ENCODE results near the gene NDUFAF2. TPM values are rescaled to one million over a fixed set of nuclear protein-coding genes. Genes with fewer than 3 reads are reported as not detected.

The NDUFAF2 gene
- polyA plus RNA-seq, 1 of the 3 experiments (the other 2 are of a cell fraction) = 33.4 TPM

DNA sequence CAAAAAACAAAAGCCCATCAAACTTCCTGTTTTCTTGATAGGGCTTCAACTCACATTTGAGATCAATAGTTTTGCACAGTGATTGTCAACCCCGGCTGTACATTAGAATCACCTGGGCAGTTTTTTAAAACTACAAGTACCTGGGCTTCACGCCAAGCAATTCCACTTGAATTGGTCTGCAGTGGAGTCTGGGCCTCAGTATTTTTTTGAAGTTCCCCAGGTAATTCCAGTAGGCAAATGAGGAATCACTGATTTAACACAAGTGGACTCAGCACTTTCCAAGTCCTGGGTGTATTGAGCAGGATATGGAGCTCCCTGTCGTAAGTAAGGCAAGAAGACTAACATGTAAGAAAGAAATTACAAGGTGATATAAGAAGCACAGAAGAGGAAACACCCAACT, 232.1 kb downstream of the NDUFAF2 start (continued):
- TF ChIP-seq, protein P1, sequence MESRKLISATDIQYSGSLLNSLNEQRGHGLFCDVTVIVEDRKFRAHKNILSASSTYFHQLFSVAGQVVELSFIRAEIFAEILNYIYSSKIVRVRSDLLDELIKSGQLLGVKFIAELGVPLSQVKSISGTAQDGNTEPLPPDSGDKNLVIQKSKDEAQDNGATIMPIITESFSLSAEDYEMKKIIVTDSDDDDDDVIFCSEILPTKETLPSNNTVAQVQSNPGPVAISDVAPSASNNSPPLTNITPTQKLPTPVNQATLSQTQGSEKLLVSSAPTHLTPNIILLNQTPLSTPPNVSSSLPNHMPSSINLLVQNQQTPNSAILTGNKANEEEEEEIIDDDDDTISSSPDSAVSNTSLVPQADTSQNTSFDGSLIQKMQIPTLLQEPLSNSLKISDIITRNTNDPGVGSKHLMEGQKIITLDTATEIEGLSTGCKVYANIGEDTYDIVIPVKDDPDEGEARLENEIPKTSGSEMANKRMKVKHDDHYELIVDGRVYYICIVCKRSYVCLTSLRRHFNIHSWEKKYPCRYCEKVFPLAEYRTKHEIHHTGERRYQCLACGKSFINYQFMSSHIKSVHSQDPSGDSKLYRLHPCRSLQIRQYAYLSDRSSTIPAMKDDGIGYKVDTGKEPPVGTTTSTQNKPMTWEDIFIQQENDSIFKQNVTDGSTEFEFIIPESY (IDR thresholded peaks at IDR 0.05; ENCODE audit: borderline replicate concordance, low read depth) = no peak
- TF ChIP-seq GATA2 (CRISPR knock-in tag; IDR thresholded peaks at IDR 0.05) (no peak), USF2 (IDR thresholded peaks at IDR 0.05; ENCODE audit: borderline replicate concordance, low read depth, low read length) (no peak), SIN3A (IDR thresholded peaks at IDR 0.05; ENCODE audit: borderline replicate concordance, low read depth, low read length) (no peak), NRF1 (IDR thresholded peaks at IDR 0.05; ENCODE audit: low read depth, low read length) (no peak), USF1 (IDR thresholded peaks at IDR 0.05; ENCODE audit: borderline replicate concordance, low read depth) (no peak)

DNA sequence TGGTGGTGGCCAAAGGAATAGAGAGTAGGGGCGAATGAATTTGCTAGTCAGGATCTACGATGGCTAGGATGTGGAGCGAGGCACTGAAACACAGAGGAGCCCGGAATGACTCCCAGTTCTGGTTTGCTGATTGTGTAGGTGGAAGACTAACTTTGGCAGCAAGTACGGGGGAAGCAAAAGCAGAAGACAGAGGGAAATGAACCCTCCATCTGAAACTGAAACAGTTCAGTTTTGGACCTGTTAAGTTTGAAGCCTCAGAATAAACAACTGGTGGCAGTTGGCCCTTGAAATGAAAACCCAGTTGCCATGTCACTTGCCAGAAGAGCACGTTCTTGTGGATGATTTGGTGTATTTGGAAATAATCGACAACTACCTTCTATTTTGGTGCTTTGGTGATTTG, 232.7 kb downstream of the NDUFAF2 start:
- no peak for TF ChIP-seq REST (IDR thresholded peaks at IDR 0.05; ENCODE audit: low read depth, low read length)
- TF ChIP-seq NFIC (IDR thresholded peaks at IDR 0.05; ENCODE audit: borderline replicate concordance) = no peak
- TF ChIP-seq CHD2 (IDR thresholded peaks at IDR 0.05; ENCODE audit: low read length, partially characterized antibody) = no peak
- no peak for TF ChIP-seq MXI1 (IDR thresholded peaks at IDR 0.05; ENCODE audit: low read depth, low read length)
- no peak for TF ChIP-seq GATA2 (CRISPR knock-in tag; IDR thresholded peaks at IDR 0.05)
- no peak for TF ChIP-seq NRF1 (IDR thresholded peaks at IDR 0.05; ENCODE audit: low read depth, low read length)
- TF ChIP-seq POLR2AphosphoS5 (IDR thresholded peaks at IDR 0.05; ENCODE audit: low read depth, low read length) = no peak
- no peak for TF ChIP-seq USF2 (IDR thresholded peaks at IDR 0.05; ENCODE audit: borderline replicate concordance, low read depth, low read length)
- no peak for TF ChIP-seq USF1 (IDR thresholded peaks at IDR 0.05; ENCODE audit: borderline replicate concordance, low read depth)
- TF ChIP-seq YY1 (IDR thresholded peaks at IDR 0.05; ENCODE audit: low read depth) = no peak
- no peak for TF ChIP-seq FOSL2 (IDR thresholded peaks at IDR 0.05; ENCODE audit: borderline replicate concordance, low read depth)
- no peak for TF ChIP-seq RCOR1 (IDR thresholded peaks at IDR 0.05; ENCODE audit: low read length)
- no peak for TF ChIP-seq FOXJ3 (CRISPR knock-in tag; IDR thresholded peaks at IDR 0.05)
- Histone ChIP-seq H3K9me2 (no peaks in the 10 kb centered on the region), H3K27me3 (ENCODE audit: insufficient read depth) (no peaks in the 10 kb centered on the region), H3K27ac (ENCODE audit: low read depth in 2 of 2, low read length in 1 of 2) (no peak overlapping the region), H2AFZ (ENCODE audit: low read depth) (no peak overlapping the region), H3K4me3 (ENCODE audit: low read depth in 2 of 2, low read length in 1 of 2) (no peak overlapping the region), H4K20me1 (ENCODE audit: insufficient read depth) (no peaks in the 10 kb centered on the region), H3K4me1 (ENCODE audit: control insufficient read depth in 1 of 2, insufficient read depth in 2 of 2, low read depth in 1 of 2, low read length in 1 of 2) (no peaks in the 10 kb centered on the region), H3K9me3 (no peaks in the 10 kb centered on the region), H3K9ac (no peak overlapping the region), H3F3A (replicated peaks; ENCODE audit: insufficient read depth) (no peaks in the 10 kb centered on the region), H3K36me3 (replicated peaks in 1 of 2; ENCODE audit: control insufficient read depth in 1 of 2, insufficient read depth in 2 of 2, low read length in 1 of 2) (no peaks in the 10 kb centered on the region), H3K4me2 (no peak overlapping the region), H3K79me2 (ENCODE audit: insufficient read depth) (no peaks in the 10 kb centered on the region)
- DNase-seq = no peak
- ChIA-PET CTCF (interaction anchor here (2.2 kb wide), 1 partner anchor 10 kb away, joined by 6 read pairs; no protein-coding TSS in a partner anchor), POLR2A (no interaction called here)
- 91% methylated on average over 7 of the region's 7 CpGs for WGBS (ENCODE audit: low lambda C conversion rate)

All from SK-N-SH (cell line).